Right lobe of liver (tissue), 6 donors: ENCODE data around the gene STAM. TPM values are rescaled to one million over a fixed set of nuclear protein-coding genes. Genes with fewer than 3 reads are reported as not detected.

Experiments used
- ATAC-seq, 4 donors: fragments of 200-7000 bp; cut with Tn5 transposase; one replicate each; pipeline ENCODE4 v1.9.1; 2020; ENCODE audit warnings: mild to moderate bottlenecking in 4 of 4, moderate library complexity in 4 of 4
- DNase-seq, 3 donors: peaks; one replicate each; pipeline ENCODE4 v3.0.0-alpha.2; 2020
- H3K27ac ChIP-seq, 3 donors: fragments of 200-600 bp; one replicate each; pipeline ENCODE4 v1.8.0; 2022
- H3K27me3 ChIP-seq, 2 donors: fragments of 200-600 bp; one replicate each; pipeline ENCODE4 v1.8.0; 2022
- H3K36me3 ChIP-seq, 4 donors: fragments of 200-600 bp; sonication (generic) in 1 of 4; one replicate each; pipeline versions ENCODE4 v1.5.1 to v1.8.0; 2017 to 2022; ENCODE audit warnings: control low read depth in 1 of 4
- H3K4me1 ChIP-seq, 4 donors: fragments of 200-600 bp; sonication (generic) in 1 of 4; one replicate each; pipeline versions ENCODE4 v1.5.1 to v1.8.0; 2017 to 2022; ENCODE audit warnings: control low read depth in 1 of 4
- H3K4me3 ChIP-seq, 3 donors: fragments of 200-600 bp; one replicate each; pipeline ENCODE4 v1.8.0; 2022
- H3K9me3 ChIP-seq, 4 donors: fragments of 200-600 bp; sonication (generic) in 1 of 4; one replicate each; pipeline versions ENCODE4 v1.5.1 to v1.8.0; 2017 to 2022; ENCODE audit warnings: control low read depth in 1 of 4
- CTCF ChIP-seq, 4 donors: fragments of 200-600 bp in 3 of 4; fragments of 450-650 bp in 1 of 4; IDR thresholded peaks; one replicate each; pipeline versions ENCODE4 v1.5.1 to v1.8.0; 2016 to 2022; ENCODE audit warnings: antibody characterized with exemption in 4 of 4, mild to moderate bottlenecking in 2 of 4
- POLR2A ChIP-seq: fragments of 450-650 bp; IDR thresholded peaks from one replicate; pipeline ENCODE4 v1.6.1; 2017; ENCODE audit warnings: antibody characterized with exemption, mild to moderate bottlenecking
- WGBS: methylation state at CpG from one replicate; pipeline ENCODE4 v1.1.6; 2018; ENCODE audit warnings: low coverage, low lambda C conversion rate; ENCODE audit not compliant: insufficient coverage; ENCODE audit errors: missing lambda C conversion rate; 5-methylcytosine and 5-hydroxymethylcytosine counted together
- intact Hi-C, 2 donors: fragments of 100-400 bp; cut with DNase I; formaldehyde crosslinking; loops; one replicate each; pipeline versions ENCODE4 v1.11.2 to v1.14.1; 2022
- long read RNA-seq: library from polyadenylated mRNA; unstranded; transcript quantifications from one replicate; pipeline ENCODE4 v2.0.0, GENCODE V29; 2019
- total RNA-seq, 6 experiments: library from RNA; depleted of rRNA in 2 of 6; stranded (reverse); fragments of >200 nt in 2 of 6; fragmentation: NEBNext Ultra II Directional in 3 of 6; extraction: Animal tissue kit (Norgen Biotek cat#: 25700) in 3 of 6; gene quantifications; one replicate each; pipeline versions ENCODE4 v1.1.0 to v1.2.4, GENCODE V29; 2016 to 2023
- donor health status: DM: no; HTN: yes; CAD: no.
- donor health status: DM: no; HTN: no; CAD: no.
- donor health status: DM: no; HTN: no; CAD: no.
- donor health status: DM: no; HTN: yes; CAD: no.
- donor health status: DM: no; HTN: yes; CAD: no.

STAM gene
- 10 to 100 TPM in 2 of 6 experiments, 1 to 10 TPM in 4; 7.9 to 13.4 (median 8.2) TPM for total RNA-seq
- long read RNA-seq, partial matches to known transcripts, result 2 of 3 reads
- long read RNA-seq, other reads (novel, unspliced or antisense), result 0 of 3 reads

GRCh38 chr10:17643755-17644484 lies at the start of gene STAM:
TSS of gene STAM (plus strand) at chr10:17644151. CDS start at chr10:17644340, 189 bp downstream.
- peak within 1 kb of the TSS; percentile 70 to 88 (median 79) for H3K4me3 ChIP-seq
- no peaks in the 10 kb centered on the region for H3K27me3 ChIP-seq
- no peaks in the 10 kb centered on the region for H3K9me3 ChIP-seq
- peak; percentile 89 to 93 (median 90) for DNase-seq
- 0% methylated on average over 9 of the region's 37 CpGs for WGBS
- peaks cover 0 to 28% (median 12%) of the 10 kb centered on the region in 4 donors for H3K4me1 ChIP-seq
- peak within 1 kb of the TSS; percentile 98 to 100 (median 98) for H3K27ac ChIP-seq
- H3K36me3 ChIP-seq, result no peaks in the 10 kb centered on the region
- intact Hi-C loops, result no loop called here
- TF ChIP-seq CTCF (IDR thresholded peaks at IDR 0.05) (peak in 1 of 4 donors; percentile 8), POLR2A (peak; percentile 61)
- peak; percentile 94 to 98 (median 97) for ATAC-seq

- intact Hi-C loops, result no loop called here
- ATAC-seq, result no peak
- Histone ChIP-seq H3K4me1 (no peaks in the 10 kb centered on the region), H3K27me3 (no peaks in the 10 kb centered on the region), H3K36me3 (no peaks in the 10 kb centered on the region), H3K27ac (no peak overlapping the region), H3K9me3 (no peaks in the 10 kb centered on the region), H3K4me3 (no peak overlapping the region)
- 82% methylated on average over 3 of the region's 3 CpGs for WGBS
- no peak for TF ChIP-seq POLR2A
- TF ChIP-seq CTCF (IDR thresholded peaks at IDR 0.05), result no peak
- DNase-seq, result no peak
Observed at GRCh38 chr10:17597386-17597785, 46.6 kb upstream of the STAM start.

- peak in 3 of 4 donors; percentile 27 to 43 (median 40) for ATAC-seq
Observed at GRCh38 chr10:17599089-17599488, 44.9 kb upstream of the STAM start.

GRCh38 chr10:17605936-17606335 lies 38.0 kb upstream of the STAM start:
- WGBS, result 76% methylated on average over 6 of the region's 6 CpGs

More at GRCh38 chr10:17599089-17599488, 44.9 kb upstream of the STAM start:
- Histone ChIP-seq H3K4me3 (no peak overlapping the region), H3K27me3 (no peaks in the 10 kb centered on the region), H3K4me1 (no peaks in the 10 kb centered on the region), H3K36me3 (no peaks in the 10 kb centered on the region), H3K9me3 (no peaks in the 10 kb centered on the region), H3K27ac (no peak overlapping the region)
- WGBS, result 58% methylated on average over 8 of the region's 8 CpGs
- DNase-seq, result no peak
- intact Hi-C loops, result no loop called here
- TF ChIP-seq POLR2A (no peak), CTCF (IDR thresholded peaks at IDR 0.05) (peak in 1 of 4 donors; percentile 6)

More at GRCh38 chr10:17605936-17606335, 38.0 kb upstream of the STAM start:
- Histone ChIP-seq H3K27me3 (no peaks in the 10 kb centered on the region), H3K4me3 (no peak overlapping the region), H3K4me1 (no peaks in the 10 kb centered on the region), H3K27ac (no peak overlapping the region), H3K36me3 (no peaks in the 10 kb centered on the region), H3K9me3 (no peaks in the 10 kb centered on the region)
- no peak for DNase-seq
- intact Hi-C loops, result loop anchor here in 1 of 2 donors (10.0 kb wide), 1 partner anchor 129 kb away; no protein-coding TSS in a partner anchor
- no peak for ATAC-seq
- TF ChIP-seq CTCF (IDR thresholded peaks at IDR 0.05) (no peak), POLR2A (no peak)
